Caki2 (cell line): Measurements from ENCODE around the gene ATAD3B. TPM values are rescaled to one million over a fixed set of nuclear protein-coding genes. Genes with fewer than 3 reads are reported as not detected.
"Not testable (repeated sequence)": the region's sequence is repeated elsewhere in the genome, so short reads cannot be mapped to it uniquely, and the experiment has no call there.

ENCODE experiments used
- DNase-seq: peaks from one replicate; pipeline ENCODE4 v3.0.0-alpha.2; 2015; ENCODE audit warnings: low read depth
- in situ Hi-C: cut with HindIII; loops from 2 replicates; pipeline ENCODE4 v1.10.0; 2016; ENCODE audit warnings: low sequenced_read_pairs, low pct_unique_long_range_greater_than_20kb, mixed read lengths
- total RNA-seq: library from RNA; depleted of rRNA; stranded (reverse); fragments of >200 nt; shearing (Covaris generic); gene quantifications from 2 replicates; pipeline ENCODE4 v1.2.3, GENCODE V29; 2014; ENCODE audit warnings: low replicate concordance

Gene ATAD3B
- total RNA-seq, 1 experiment from 2014 or later = 22.3 TPM

GRCh38 chr1:1441002-1441888 is 30.3 kb upstream of the ATAD3B start:
- in situ Hi-C loops = no loop called here
- peak; percentile 32 for DNase-seq

GRCh38 chr1:1442069-1442770 is 29.3 kb upstream of the ATAD3B start:
- in situ Hi-C loops = no loop called here
- DNase-seq = no peak

- in situ Hi-C loops, DNase-seq: not testable (repeated sequence)
These were observed 24.9 kb upstream of the ATAD3B start for GRCh38 chr1:1446631-1447030.

- in situ Hi-C loops = no loop called here
- DNase-seq = no peak
These were observed 22.3 kb upstream of the ATAD3B start, which contains the start of gene ATAD3C for GRCh38 chr1:1449099-1449739. TSS of gene ATAD3C (plus strand) at chr1:1449689. CDS start at chr1:1450684, 995 bp downstream.

GRCh38 chr1:1450616-1451015 is 20.9 kb upstream of the ATAD3B start:
- DNase-seq, in situ Hi-C loops: not testable (repeated sequence)

GRCh38 chr1:1451696-1452364 is 19.7 kb upstream of the ATAD3B start:
- DNase-seq = no peak
- in situ Hi-C loops = no loop called here

- DNase-seq, in situ Hi-C loops: not testable (repeated sequence)
These were observed 19.2 kb upstream of the ATAD3B start for GRCh38 chr1:1452365-1452739.

- in situ Hi-C loops = no loop called here
These were observed 18.7 kb upstream of the ATAD3B start for GRCh38 chr1:1452882-1453281.

GRCh38 chr1:1454286-1455056 is 17.1 kb upstream of the ATAD3B start:
- in situ Hi-C loops, DNase-seq: not testable (repeated sequence)

More at GRCh38 chr1:1452882-1453281, 18.7 kb upstream of the ATAD3B start:
- no peak for DNase-seq

GRCh38 chr1:1455366-1455884 is 16.1 kb upstream of the ATAD3B start:
- in situ Hi-C loops = no loop called here
- DNase-seq = no peak

- in situ Hi-C loops, DNase-seq: not testable (repeated sequence)
These were observed 15.6 kb upstream of the ATAD3B start for GRCh38 chr1:1455934-1456333.

- in situ Hi-C loops, DNase-seq: not testable (repeated sequence)
These were observed 14.8 kb upstream of the ATAD3B start for GRCh38 chr1:1456683-1457255.

- in situ Hi-C loops, DNase-seq: not testable (repeated sequence)
These were observed 12.4 kb upstream of the ATAD3B start for GRCh38 chr1:1459156-1459555.

- in situ Hi-C loops, DNase-seq: not testable (repeated sequence)
These were observed 11.9 kb upstream of the ATAD3B start for GRCh38 chr1:1459711-1460110.

GRCh38 chr1:1460540-1461130 is 10.9 kb upstream of the ATAD3B start:
- in situ Hi-C loops = no loop called here
- no peak for DNase-seq

GRCh38 chr1:1461721-1462317 is 9.7 kb upstream of the ATAD3B start:
- no peak for DNase-seq
- in situ Hi-C loops = no loop called here
